Mucosa of rectum (tissue), 2 donors: ENCODE data around the gene ETV6.

Experiments used
- H3K27ac ChIP-seq, 2 donors: one replicate each; pipeline ENCODE4 v1.7.0; 2013; ENCODE audit warnings: inconsistent platforms in 2 of 2, low read depth in 2 of 2, low read length in 2 of 2
- H3K27me3 ChIP-seq, 2 donors: one replicate each; pipeline ENCODE4 v1.7.0; 2013; ENCODE audit warnings: low read length in 2 of 2; ENCODE audit not compliant: control insufficient read depth in 2 of 2, insufficient read depth in 2 of 2
- H3K36me3 ChIP-seq, 2 donors: one replicate each; pipeline ENCODE4 v1.7.0; 2013; ENCODE audit warnings: low read length in 2 of 2; ENCODE audit not compliant: control insufficient read depth in 2 of 2, insufficient read depth in 2 of 2
- H3K4me1 ChIP-seq, 2 donors: one replicate each; pipeline ENCODE4 v1.7.0; 2013; ENCODE audit warnings: low read length in 2 of 2, mild to moderate bottlenecking in 1 of 2; ENCODE audit not compliant: control insufficient read depth in 2 of 2, insufficient read depth in 2 of 2
- H3K4me3 ChIP-seq, 2 donors: one replicate each; pipeline ENCODE4 v1.7.0; 2013; ENCODE audit warnings: low read length in 2 of 2
- H3K9ac ChIP-seq, 2 donors: one replicate each; pipeline ENCODE4 v1.7.0; 2013; ENCODE audit warnings: low read length in 2 of 2, low read depth in 1 of 2, mild to moderate bottlenecking in 1 of 2
- H3K9me3 ChIP-seq, 2 donors: one replicate each; pipeline ENCODE4 v1.7.0; 2013; ENCODE audit warnings: low read length in 2 of 2; ENCODE audit not compliant: control insufficient read depth in 2 of 2
- donor health status: healthy.
- donor health status: Normal muscosa, but diverticular disease.

The ETV6 gene

GRCh38 chr12:11719678-11720099 lies 70.2 kb downstream of the ETV6 start:
- Histone ChIP-seq H3K27ac (no peak overlapping the region), H3K9me3 (no peaks in the 10 kb centered on the region), H3K27me3 (no peaks in the 10 kb centered on the region), H3K4me3 (no peak overlapping the region), H3K4me1 (peaks cover 39 to 40% of the 10 kb centered on the region in 2 donors), H3K9ac (no peak overlapping the region), H3K36me3 (peaks cover 0 to 3% of the 10 kb centered on the region in 2 donors)

GRCh38 chr12:11722071-11722470 lies 72.6 kb downstream of the ETV6 start:
- peaks cover 33 to 39% of the 10 kb centered on the region in 2 donors for H3K4me1 ChIP-seq
- no peak overlapping the region for H3K4me3 ChIP-seq
- no peaks in the 10 kb centered on the region for H3K9me3 ChIP-seq
- no peak overlapping the region for H3K27ac ChIP-seq
- H3K36me3 ChIP-seq: no peaks in the 10 kb centered on the region
- no peak overlapping the region for H3K9ac ChIP-seq
- no peaks in the 10 kb centered on the region for H3K27me3 ChIP-seq

- H3K27ac ChIP-seq: no peak overlapping the region
- H3K27me3 ChIP-seq: no peaks in the 10 kb centered on the region
- no peak overlapping the region for H3K4me3 ChIP-seq
- H3K9me3 ChIP-seq: no peaks in the 10 kb centered on the region
- H3K9ac ChIP-seq: no peak overlapping the region
- no peaks in the 10 kb centered on the region for H3K36me3 ChIP-seq
- peaks cover 27 to 40% of the 10 kb centered on the region in 2 donors for H3K4me1 ChIP-seq
Measured at GRCh38 chr12:11722578-11723138, 73.2 kb downstream of the ETV6 start.

GRCh38 chr12:11723993-11724392 lies 74.5 kb downstream of the ETV6 start:
- Histone ChIP-seq H3K9ac (no peak overlapping the region), H3K4me1 (peaks cover 26 to 37% of the 10 kb centered on the region in 2 donors), H3K27me3 (no peaks in the 10 kb centered on the region), H3K27ac (no peak overlapping the region), H3K36me3 (no peaks in the 10 kb centered on the region), H3K9me3 (no peaks in the 10 kb centered on the region), H3K4me3 (no peak overlapping the region)

GRCh38 chr12:11724888-11725311 lies 75.4 kb downstream of the ETV6 start:
- Histone ChIP-seq H3K4me3 (no peak overlapping the region), H3K36me3 (no peaks in the 10 kb centered on the region), H3K4me1 (peaks cover 35 to 39% of the 10 kb centered on the region in 2 donors), H3K9me3 (no peaks in the 10 kb centered on the region), H3K9ac (no peak overlapping the region), H3K27me3 (no peaks in the 10 kb centered on the region), H3K27ac (no peak overlapping the region)

- H3K9me3 ChIP-seq: no peaks in the 10 kb centered on the region
- no peak overlapping the region for H3K27ac ChIP-seq
- peaks cover 43 to 47% of the 10 kb centered on the region in 2 donors for H3K4me1 ChIP-seq
- no peak overlapping the region for H3K4me3 ChIP-seq
- no peaks in the 10 kb centered on the region for H3K27me3 ChIP-seq
- no peaks in the 10 kb centered on the region for H3K36me3 ChIP-seq
- H3K9ac ChIP-seq: no peak overlapping the region
Measured at GRCh38 chr12:11725686-11726085, 76.2 kb downstream of the ETV6 start.

- Histone ChIP-seq H3K9ac (no peak overlapping the region), H3K27me3 (no peaks in the 10 kb centered on the region), H3K4me3 (no peak overlapping the region), H3K4me1 (peaks cover 52 to 56% of the 10 kb centered on the region in 2 donors), H3K27ac (no peak overlapping the region), H3K9me3 (no peaks in the 10 kb centered on the region), H3K36me3 (no peaks in the 10 kb centered on the region)
Measured at GRCh38 chr12:11726659-11727058, 77.2 kb downstream of the ETV6 start.

- H3K36me3 ChIP-seq: no peaks in the 10 kb centered on the region
- H3K9ac ChIP-seq: no peak overlapping the region
- peaks cover 57 to 58% of the 10 kb centered on the region in 2 donors for H3K4me1 ChIP-seq
- no peak overlapping the region for H3K27ac ChIP-seq
- no peaks in the 10 kb centered on the region for H3K9me3 ChIP-seq
- H3K27me3 ChIP-seq: no peaks in the 10 kb centered on the region
- no peak overlapping the region for H3K4me3 ChIP-seq
Measured at GRCh38 chr12:11727133-11727664, 77.7 kb downstream of the ETV6 start.

GRCh38 chr12:11728154-11728755 lies 78.8 kb downstream of the ETV6 start:
- Histone ChIP-seq H3K9me3 (no peaks in the 10 kb centered on the region), H3K4me3 (no peak overlapping the region), H3K4me1 (peaks cover 54 to 55% of the 10 kb centered on the region in 2 donors), H3K36me3 (no peaks in the 10 kb centered on the region), H3K27me3 (no peaks in the 10 kb centered on the region), H3K27ac (peak overlapping the region; percentile 86 to 90), H3K9ac (peak overlapping the region in 1 of 2 donors; percentile 30)

- Histone ChIP-seq H3K9me3 (no peaks in the 10 kb centered on the region), H3K27me3 (no peaks in the 10 kb centered on the region), H3K9ac (peak overlapping the region; percentile 14 to 30), H3K4me3 (peak overlapping the region in 1 of 2 donors; percentile 33), H3K36me3 (no peaks in the 10 kb centered on the region), H3K27ac (peak overlapping the region; percentile 86 to 90), H3K4me1 (peaks cover 48 to 49% of the 10 kb centered on the region in 2 donors)
Measured at GRCh38 chr12:11729008-11729407, 79.5 kb downstream of the ETV6 start.
